ENCODE results near the gene SCN2B. TPM values are rescaled to one million over a fixed set of nuclear protein-coding genes. Genes with fewer than 3 reads are reported as not detected.
"Not testable (repeated sequence)": the region's sequence is repeated elsewhere in the genome, so short reads cannot be mapped to it uniquely, and the experiment has no call there.

Gene SCN2B
- polyA plus RNA-seq, 1 donor from 2014 or later = 1.1 TPM

- not testable (repeated sequence) for H3K9me3 ChIP-seq (ENCODE audit: low read length); H3K27ac ChIP-seq (ENCODE audit: low read length); H3K4me2 ChIP-seq (ENCODE audit: low read length); H3K9me2 ChIP-seq (ENCODE audit: insufficient read depth, low read length); H3K79me2 ChIP-seq (replicated peaks; ENCODE audit: insufficient read depth, low read length); H3F3A ChIP-seq (ENCODE audit: insufficient read depth, low read length, poor library complexity, severe bottlenecking); H3K36me3 ChIP-seq (ENCODE audit: insufficient read depth, low read length); H4K20me1 ChIP-seq (ENCODE audit: insufficient read depth); H2AFZ ChIP-seq (ENCODE audit: low read depth, low read length); H3K9ac ChIP-seq (ENCODE audit: low read length); H3K4me3 ChIP-seq (ENCODE audit: low read length); H3K27me3 ChIP-seq (ENCODE audit: insufficient read depth, low read depth, low read length)
Observed at GRCh38 chr11:118183691-118184090, 7.3 kb upstream of the SCN2B start.

- Histone ChIP-seq H3K27ac (ENCODE audit: low read length) (no peak overlapping the region), H3K9ac (ENCODE audit: low read length) (peak overlapping the region; percentile 43), H3K4me3 (ENCODE audit: low read length) (peak overlapping the region; percentile 55), H3K9me3 (ENCODE audit: low read length) (no peaks in the 10 kb centered on the region), H3K4me2 (ENCODE audit: low read length) (no peak overlapping the region), H3K79me2 (replicated peaks; ENCODE audit: insufficient read depth, low read length) (no peaks in the 10 kb centered on the region), H3K9me2 (ENCODE audit: insufficient read depth, low read length) (no peaks in the 10 kb centered on the region), H4K20me1 (ENCODE audit: insufficient read depth) (no peaks in the 10 kb centered on the region), H3K36me3 (ENCODE audit: insufficient read depth, low read length) (no peaks in the 10 kb centered on the region), H3K27me3 (ENCODE audit: insufficient read depth, low read depth, low read length) (no peaks in the 10 kb centered on the region), H2AFZ (ENCODE audit: low read depth, low read length) (no peak overlapping the region), H3F3A (ENCODE audit: insufficient read depth, low read length, poor library complexity, severe bottlenecking) (no peaks in the 10 kb centered on the region)
- TF ChIP-seq CTCF (IDR thresholded peaks at IDR 0.05; ENCODE audit: poor library complexity, severe bottlenecking) (peak; percentile 47), EZH2 (IDR thresholded peaks at IDR 0.05; ENCODE audit: borderline replicate concordance, insufficient read depth, low read length, poor library complexity, severe bottlenecking) (no peak), MXI1 (conservative IDR thresholded peaks at IDR 0.05; ENCODE audit: poor library complexity, severe bottlenecking) (peak; percentile 84), POLR2AphosphoS5 (IDR thresholded peaks at IDR 0.05) (peak; percentile 11)
Observed at GRCh38 chr11:118180300-118180703, 3.9 kb upstream of the SCN2B start.

- Histone ChIP-seq H3F3A (ENCODE audit: insufficient read depth, low read length, poor library complexity, severe bottlenecking) (no peaks in the 10 kb centered on the region), H4K20me1 (ENCODE audit: insufficient read depth) (no peaks in the 10 kb centered on the region), H3K9me2 (ENCODE audit: insufficient read depth, low read length) (no peaks in the 10 kb centered on the region), H3K79me2 (replicated peaks; ENCODE audit: insufficient read depth, low read length) (no peaks in the 10 kb centered on the region), H3K4me2 (ENCODE audit: low read length) (no peak overlapping the region), H3K27me3 (ENCODE audit: insufficient read depth, low read depth, low read length) (no peaks in the 10 kb centered on the region), H3K27ac (ENCODE audit: low read length) (no peak overlapping the region), H3K9me3 (ENCODE audit: low read length) (no peaks in the 10 kb centered on the region), H3K9ac (ENCODE audit: low read length) (no peak overlapping the region), H2AFZ (ENCODE audit: low read depth, low read length) (no peak overlapping the region), H3K4me3 (ENCODE audit: low read length) (peak overlapping the region; percentile 68), H3K36me3 (ENCODE audit: insufficient read depth, low read length) (no peaks in the 10 kb centered on the region)
- no peak for TF ChIP-seq EP300 (conservative IDR thresholded peaks at IDR 0.05; ENCODE audit: poor library complexity, severe bottlenecking)
Observed at GRCh38 chr11:118176778-118177134, 317 bp upstream of the SCN2B start.

GRCh38 chr11:118175031-118175992, 1.1 kb downstream of the SCN2B start:
- no peaks in the 10 kb centered on the region for H4K20me1 ChIP-seq (ENCODE audit: insufficient read depth)
- H3K9ac ChIP-seq (ENCODE audit: low read length) = peak overlapping the region; percentile 59
- H3K9me3 ChIP-seq (ENCODE audit: low read length) = no peaks in the 10 kb centered on the region
- H3K27me3 ChIP-seq (ENCODE audit: insufficient read depth, low read depth, low read length) = peaks cover 12% of the 10 kb centered on the region
- H3K4me2 ChIP-seq (ENCODE audit: low read length) = peak overlapping the region; percentile 79
- no peak overlapping the region for H3K27ac ChIP-seq (ENCODE audit: low read length)
- no peaks in the 10 kb centered on the region for H3K36me3 ChIP-seq (ENCODE audit: insufficient read depth, low read length)
- no peaks in the 10 kb centered on the region for H3K9me2 ChIP-seq (ENCODE audit: insufficient read depth, low read length)
- no peaks in the 10 kb centered on the region for H3F3A ChIP-seq (ENCODE audit: insufficient read depth, low read length, poor library complexity, severe bottlenecking)
- H3K4me3 ChIP-seq (ENCODE audit: low read length) = peak overlapping the region; percentile 68
- H3K79me2 ChIP-seq (replicated peaks; ENCODE audit: insufficient read depth, low read length) = no peaks in the 10 kb centered on the region
- no peak overlapping the region for H2AFZ ChIP-seq (ENCODE audit: low read depth, low read length)
- TF ChIP-seq CTCF (IDR thresholded peaks at IDR 0.05; ENCODE audit: poor library complexity, severe bottlenecking) (no peak), TAF1 (IDR thresholded peaks at IDR 0.05; ENCODE audit: low read depth) (peak; percentile 22)

All from neural cell (in vitro differentiated cells).